Sciatic nerve (tissue), 2 donors: ENCODE results near the gene HSD17B12. TPM values are rescaled to one million over a fixed set of nuclear protein-coding genes. Genes with fewer than 3 reads are reported as not detected.

Experiments used
- ATAC-seq: fragments of 200-7000 bp; cut with Tn5 transposase; one replicate; pipeline ENCODE4 v1.9.1; 2020; ENCODE audit warnings: mild to moderate bottlenecking, moderate library complexity
- DNase-seq: peaks from one replicate; pipeline ENCODE4 v3.0.0-alpha.2; 2020; ENCODE audit warnings: low spot score
- intact Hi-C: fragments of 100-400 bp; cut with DNase I; formaldehyde crosslinking; loops from one replicate; pipeline ENCODE4 v1.14.2; 2022
- total RNA-seq: library from RNA; stranded (reverse); fragmentation: NEBNext Ultra II Directional; extraction: Animal tissue kit (Norgen Biotek cat#: 25700); gene quantifications from one replicate; pipeline ENCODE4 v1.2.1, GENCODE V29; 2021
- donor health status: DM: no; HTN: no; CAD: no.
- donor health status: DM: no; HTN: no; CAD: no.

Gene HSD17B12
- total RNA-seq, 1 donor from 2014 or later = 102 TPM

DNA sequence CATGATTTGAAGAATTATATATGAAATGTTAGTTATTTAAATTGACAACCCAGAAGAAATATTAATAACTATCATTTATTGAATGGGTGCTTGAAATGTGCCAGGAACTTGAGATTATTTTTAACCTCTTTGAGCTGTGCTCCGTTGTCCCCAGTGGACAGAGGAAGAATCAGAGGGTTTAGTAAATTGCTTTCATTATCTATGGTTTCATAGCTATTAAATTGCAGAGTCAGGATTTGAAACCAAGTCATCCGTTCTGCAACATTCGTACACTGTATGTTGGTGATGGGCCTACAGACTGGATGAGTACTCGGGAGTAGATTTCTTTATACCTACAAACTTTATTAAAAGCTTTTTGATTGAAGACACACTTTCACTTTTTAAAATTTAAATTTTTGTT lies 4.9 kb downstream of the HSD17B12 start:
- DNase-seq (no peak), ATAC-seq (no peak)

DNA sequence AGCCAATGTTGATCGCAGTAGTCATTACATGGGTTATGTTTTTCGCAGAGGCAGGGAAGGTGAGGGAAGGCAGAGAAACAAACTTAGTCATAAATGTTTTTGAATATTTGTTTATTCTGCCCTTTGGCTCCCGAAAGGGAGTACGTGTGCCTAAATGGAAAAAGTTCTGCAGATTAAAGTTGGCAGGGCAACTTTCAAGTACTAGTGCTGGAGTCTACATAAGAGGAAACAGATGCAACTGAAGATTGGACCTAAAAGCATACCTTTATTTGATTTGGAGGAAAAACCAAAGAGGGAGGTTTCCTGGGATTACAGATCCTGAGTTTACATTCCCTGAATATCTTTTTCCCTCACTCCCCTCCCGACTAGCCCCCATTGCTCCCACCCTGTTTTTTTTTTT lies 5.7 kb downstream of the HSD17B12 start:
- intact Hi-C loops = no loop called here
- no peak for ATAC-seq

More for the DNA sequence above, 4.9 kb downstream of the HSD17B12 start:
- intact Hi-C loops = no loop called here

DNA sequence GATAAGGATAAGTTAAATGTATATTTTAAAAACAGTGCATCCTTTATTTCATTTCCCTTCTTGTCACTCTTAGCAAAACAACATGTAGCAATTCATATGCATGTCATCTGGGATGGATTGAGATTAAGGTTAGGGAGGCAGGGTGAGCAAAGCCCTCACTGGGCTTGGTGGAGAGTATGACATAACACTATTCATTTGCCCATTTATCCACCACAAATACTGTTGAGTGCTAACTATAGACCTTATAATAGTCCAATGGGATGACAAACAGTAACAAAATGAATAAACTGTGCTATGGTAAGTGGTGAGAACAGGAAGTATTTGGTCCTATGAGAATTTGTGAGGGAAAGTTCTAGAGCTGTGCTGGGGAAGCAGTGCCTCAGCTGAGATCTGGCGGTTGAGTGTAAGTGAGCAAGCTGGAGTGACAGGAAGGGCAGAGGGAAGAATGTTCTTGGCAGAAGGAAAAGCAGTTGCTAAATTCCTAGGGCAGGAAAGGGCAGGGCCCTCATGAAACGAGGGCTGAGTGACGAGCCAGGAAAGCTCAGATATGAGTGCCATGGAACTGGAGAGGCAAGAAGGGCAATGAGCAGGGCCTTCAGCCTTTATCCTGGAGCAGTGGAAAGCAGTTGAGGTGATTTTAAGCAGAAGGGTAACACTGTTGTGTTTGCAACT lies 6.7 kb downstream of the HSD17B12 start:
- ATAC-seq = peak; percentile 89
- DNase-seq = no peak
- intact Hi-C loops = no loop called here

More for the DNA sequence above, 5.7 kb downstream of the HSD17B12 start:
- no peak for DNase-seq

DNA sequence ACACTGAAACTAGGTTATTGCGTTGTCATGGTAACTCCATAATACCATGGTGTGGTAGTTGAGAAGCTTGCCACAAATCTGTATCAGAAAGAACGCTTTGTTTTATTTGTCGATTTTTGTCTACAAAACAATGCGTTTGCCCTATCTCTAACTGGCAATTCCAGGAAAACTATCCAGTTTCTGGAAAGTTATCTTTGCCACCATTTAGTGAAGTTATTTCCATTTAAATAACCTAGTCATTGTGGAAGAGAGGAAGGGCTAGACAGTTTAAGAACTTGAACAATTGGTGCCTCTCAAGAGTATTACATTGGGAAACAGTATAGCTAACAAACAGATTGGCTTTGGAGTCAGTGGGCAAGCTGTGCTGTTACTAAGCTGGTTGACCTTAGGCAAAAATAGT lies 7.9 kb downstream of the HSD17B12 start:
- intact Hi-C loops = no loop called here
- no peak for DNase-seq
- no peak for ATAC-seq

DNA sequence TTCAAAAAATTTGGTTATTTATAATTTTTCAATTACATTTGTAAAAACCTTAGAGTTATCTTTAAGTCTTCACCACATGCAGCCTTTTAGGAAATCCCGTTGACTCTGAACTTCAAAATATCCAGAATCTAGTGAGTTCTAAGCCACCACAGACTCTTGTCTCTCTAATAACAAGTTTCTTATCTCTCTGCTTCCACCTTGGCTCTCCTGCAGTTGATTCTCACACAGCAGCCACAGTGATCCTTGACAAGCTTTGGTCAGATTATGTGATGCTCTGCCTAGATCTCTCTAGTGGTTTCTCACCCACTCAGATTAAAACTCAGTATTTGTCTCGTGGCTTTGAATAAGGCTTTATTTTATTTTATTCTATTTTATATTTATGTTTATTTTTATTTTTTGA lies 8.6 kb downstream of the HSD17B12 start:
- ATAC-seq (no peak), DNase-seq (no peak)
- intact Hi-C loops = no loop called here

DNA sequence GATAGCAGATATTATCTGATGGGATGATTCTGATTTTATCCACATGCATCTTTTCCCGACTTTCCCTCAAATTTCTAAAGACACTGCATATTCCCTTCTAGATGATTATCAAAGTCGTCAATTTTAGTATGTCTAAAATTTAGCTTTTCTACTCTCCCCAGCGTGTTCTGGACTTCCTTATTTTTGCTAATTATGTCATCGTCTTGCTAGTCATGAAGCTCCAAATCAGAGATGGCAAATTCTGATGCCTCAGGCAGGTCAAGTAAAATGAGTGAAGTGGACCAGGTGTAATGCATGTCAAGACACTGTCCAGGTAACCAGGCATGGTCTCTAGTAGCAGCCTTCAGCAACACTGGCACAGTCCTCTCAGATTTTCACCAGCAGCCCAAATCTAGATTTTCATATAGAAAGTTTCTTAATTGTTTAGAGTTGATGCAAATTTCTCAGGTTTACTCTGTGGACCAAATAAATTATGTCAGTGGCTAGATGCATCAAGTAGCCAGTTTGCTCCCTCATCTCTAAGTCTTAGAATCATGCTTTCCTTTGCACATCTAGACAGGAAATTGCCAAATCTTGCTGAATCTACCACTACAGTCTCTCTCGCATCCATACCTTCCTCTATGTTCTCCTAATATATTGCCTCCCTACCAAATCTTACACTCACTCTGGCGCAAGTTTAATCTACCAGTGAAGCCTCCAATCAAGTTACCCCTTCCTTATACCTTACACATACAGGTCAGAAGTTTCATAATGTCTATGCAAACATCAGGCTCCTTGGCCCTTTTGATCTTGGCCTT lies 10.6 kb downstream of the HSD17B12 start:
- intact Hi-C loops = no loop called here
- ATAC-seq (no peak), DNase-seq (no peak)

DNA sequence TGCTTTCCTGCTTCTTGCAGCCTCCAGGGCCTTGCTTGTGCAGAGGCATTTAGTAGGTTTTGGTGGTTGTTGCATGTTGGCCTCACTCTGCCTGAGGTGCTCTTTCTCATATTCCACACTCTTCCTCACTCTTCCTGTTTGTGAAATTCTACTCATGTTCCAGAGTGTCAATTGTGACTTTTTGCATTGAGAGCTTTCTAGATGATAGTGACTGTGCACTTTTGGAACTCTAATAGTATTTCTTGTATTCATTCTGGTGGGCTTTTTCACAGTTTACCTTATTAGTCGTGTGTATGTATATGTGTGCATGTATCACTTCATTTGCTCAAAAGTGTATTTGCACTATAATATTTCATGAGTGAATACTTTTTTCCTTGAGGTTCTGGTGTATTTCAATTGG lies 11.3 kb downstream of the HSD17B12 start:
- intact Hi-C loops = no loop called here
- no peak for ATAC-seq
- no peak for DNase-seq

DNA sequence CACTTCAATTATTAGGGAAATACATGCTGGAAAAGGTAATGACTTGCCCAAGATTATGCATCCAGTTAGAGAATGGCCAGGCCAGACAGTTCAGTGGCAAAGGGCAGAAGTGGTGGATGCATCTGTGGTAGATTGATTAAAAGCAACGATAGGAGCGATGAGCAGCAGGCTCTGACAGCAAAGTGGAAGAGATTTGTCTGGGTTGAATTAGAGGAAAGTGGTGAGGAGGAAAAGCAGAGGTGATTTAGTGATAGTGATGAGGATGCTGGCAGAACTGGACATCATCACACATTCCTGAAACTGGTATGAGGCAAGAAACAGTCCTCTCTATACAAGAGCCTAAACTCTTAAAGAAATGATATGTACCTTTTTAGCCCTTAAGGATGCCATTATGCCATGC lies 12.5 kb downstream of the HSD17B12 start:
- ATAC-seq (no peak), DNase-seq (no peak)
- intact Hi-C loops = no loop called here

DNA sequence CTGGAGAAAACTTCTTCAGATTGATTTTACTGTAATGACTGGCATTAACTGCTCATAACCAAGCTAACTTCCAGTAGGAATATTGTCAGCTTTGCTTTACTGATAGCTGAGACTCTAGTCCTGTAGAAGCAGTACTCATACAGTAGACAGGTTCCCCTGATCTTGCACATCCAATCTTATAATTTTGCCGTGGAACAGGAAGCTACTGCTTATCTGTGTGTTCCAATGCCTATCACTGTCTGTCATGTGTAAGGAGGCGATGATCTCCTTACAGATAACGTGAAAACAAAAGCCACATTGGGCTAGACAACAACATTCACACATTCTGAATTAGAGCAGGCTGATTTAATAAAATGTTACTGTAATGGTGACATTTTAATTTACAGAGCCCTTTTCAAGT lies 13.2 kb downstream of the HSD17B12 start:
- no peak for ATAC-seq
- no peak for DNase-seq
- intact Hi-C loops = no loop called here

DNA sequence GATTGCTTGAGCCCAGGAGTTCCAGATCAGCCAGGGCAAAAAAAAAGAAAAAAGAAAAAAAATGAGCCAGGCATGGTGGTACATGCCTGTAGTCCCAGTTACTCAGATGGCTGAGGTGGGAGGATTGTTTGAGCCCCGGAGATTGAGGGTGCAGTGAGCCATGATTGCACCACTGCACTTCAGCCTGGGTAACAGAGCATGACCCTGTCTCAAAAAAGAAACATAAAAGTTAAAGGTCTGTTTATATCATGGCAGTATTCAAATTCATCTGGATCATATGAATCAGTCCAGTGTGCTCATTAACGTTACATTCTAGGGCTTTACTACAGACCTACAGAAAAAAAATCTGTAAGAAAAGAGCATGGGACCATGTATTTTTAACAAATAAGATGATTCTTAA lies 13.9 kb downstream of the HSD17B12 start:
- intact Hi-C loops = no loop called here
- DNase-seq (no peak), ATAC-seq (no peak)

DNA sequence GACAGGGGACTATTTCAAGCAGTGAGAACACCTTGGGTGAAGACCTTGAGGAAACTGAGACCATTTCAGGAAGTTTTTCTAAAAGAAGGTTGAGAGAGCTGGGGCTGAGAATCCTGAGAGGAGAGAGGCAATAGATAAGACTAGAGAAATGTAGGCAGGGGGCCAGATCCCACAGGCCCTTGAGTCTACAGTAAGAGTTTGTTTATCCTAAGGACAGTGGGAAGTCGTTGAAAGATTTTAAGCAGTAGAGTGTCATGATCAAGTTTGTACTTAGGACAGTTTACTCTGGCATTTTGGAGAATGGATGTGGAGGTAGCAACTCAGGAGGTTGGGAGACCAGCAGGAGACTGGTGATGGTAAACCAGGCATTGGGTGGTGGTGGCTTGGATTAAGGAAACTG lies 17.1 kb downstream of the HSD17B12 start:
- ATAC-seq = no peak
- intact Hi-C loops = no loop called here

DNA sequence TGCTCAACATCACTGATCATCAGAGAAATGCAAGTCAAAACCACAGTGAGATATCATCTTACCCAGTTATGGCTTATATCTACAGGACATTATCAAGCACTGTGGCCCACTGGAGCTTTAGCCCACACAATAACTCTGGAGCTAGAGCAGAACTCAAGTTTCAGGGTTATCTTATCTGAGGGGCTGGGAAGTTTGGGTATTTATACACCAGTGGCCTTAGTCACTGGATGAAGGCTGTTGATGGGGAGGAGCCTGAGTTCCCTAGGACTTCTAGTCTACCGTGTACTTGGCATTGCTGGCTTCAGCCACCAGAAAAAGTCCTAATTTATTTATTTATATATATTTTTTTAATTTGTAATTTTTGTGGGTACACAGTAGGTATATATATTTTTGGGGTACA lies 19.3 kb downstream of the HSD17B12 start:
- DNase-seq (no peak), ATAC-seq (no peak)
- intact Hi-C loops = no loop called here

More for the DNA sequence above, 17.1 kb downstream of the HSD17B12 start:
- DNase-seq = no peak

DNA sequence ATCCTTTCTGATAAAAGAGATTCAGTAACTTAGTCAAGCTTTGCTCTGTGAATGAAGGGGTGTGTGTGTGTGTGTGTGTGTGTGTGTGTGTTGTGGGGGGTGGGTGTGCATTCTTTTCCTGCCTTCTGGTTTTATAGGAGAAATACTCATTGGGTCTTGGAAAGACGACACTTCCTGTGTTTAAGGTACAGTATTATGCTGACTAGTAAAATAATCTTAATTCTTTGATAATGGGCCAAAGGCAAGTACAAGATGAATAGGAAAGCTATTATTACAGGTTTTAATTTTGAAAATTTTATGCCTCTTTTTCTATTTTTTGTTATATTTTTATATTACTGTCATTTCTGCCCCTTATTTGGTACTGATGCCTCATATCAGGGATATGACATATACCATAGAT lies 26.1 kb downstream of the HSD17B12 start:
- ATAC-seq (no peak), DNase-seq (no peak)
- intact Hi-C loops = no loop called here

DNA sequence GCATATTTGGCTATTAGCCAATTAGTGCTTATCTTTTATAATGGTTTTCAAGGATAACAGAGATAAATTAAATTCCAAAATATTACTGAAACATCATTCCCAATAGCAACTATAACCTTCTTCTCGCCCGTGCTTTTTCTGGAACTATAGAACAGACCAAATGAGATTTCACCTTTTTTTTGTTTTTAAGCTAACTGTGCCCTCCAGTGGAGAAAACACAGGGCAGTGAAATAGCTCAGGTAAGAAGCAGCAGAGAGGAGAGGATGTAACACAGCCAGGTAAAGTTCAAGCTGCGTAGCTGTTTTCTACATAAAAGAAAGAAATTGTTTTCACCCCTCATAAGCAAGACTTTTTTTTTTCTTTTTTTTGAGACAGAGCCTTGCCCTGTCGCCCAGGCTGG lies 28.2 kb downstream of the HSD17B12 start:
- intact Hi-C loops = no loop called here
- no peak for DNase-seq
- no peak for ATAC-seq

DNA sequence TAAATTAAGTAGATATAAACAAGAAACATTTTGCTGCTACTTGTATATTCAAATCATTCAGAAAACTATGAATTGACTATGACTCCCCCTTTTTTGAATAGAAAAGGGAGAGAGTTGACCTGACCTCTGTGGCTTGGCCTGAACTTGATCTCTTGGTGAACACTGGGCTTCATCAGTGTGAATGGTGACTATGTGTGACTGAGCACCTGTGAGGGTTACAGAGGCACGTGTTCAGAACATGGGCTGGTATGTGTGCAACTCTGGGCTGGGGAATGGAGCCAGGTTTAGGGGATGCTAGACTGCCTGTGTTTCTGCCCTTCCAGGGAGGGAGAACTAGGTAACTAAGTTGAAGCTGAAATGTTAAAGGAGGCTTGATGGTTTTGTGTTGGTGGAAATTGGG lies 29.2 kb downstream of the HSD17B12 start:
- no peak for DNase-seq
- ATAC-seq = no peak
- intact Hi-C loops = no loop called here

DNA sequence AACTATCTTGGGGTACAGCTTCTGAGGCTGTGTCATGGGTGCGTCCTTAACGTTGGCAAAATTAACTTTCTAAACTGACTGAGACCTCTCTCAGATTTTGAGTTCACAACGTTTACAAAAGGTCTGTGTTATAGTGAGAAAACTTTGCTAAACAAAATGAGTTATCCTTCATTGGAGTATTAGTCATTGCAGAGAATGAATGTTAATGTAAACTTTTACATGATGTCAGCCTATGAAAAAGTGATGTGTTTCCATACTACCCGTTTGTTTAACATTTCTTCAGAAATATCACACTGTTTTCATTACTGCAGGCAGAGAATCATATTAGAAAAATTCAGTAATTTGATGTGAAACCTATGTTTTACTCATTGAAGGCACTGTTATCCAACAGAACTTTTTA lies 32.1 kb downstream of the HSD17B12 start:
- DNase-seq (no peak), ATAC-seq (no peak)
- intact Hi-C loops = no loop called here

DNA sequence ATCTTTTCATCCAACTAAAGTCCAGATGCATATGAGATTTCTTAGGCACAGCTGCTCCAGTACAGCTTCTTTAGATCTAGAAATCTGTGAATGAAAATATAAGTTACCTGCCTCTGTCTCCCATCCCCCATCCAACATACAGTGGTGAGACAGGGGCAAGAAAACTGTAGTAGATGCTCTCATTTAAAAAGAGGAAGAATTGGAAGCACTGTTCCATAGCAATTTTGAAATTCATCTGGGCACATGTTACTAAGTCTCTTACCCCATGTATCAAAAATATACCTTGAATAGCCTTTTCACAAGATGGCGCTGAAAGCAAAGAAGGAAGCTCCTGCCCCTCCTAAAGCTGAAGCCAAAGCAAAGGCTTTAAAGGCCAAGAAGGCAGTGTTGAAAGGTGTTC lies 37.8 kb downstream of the HSD17B12 start:
- intact Hi-C loops = no loop called here
- no peak for DNase-seq
- ATAC-seq = no peak

DNA sequence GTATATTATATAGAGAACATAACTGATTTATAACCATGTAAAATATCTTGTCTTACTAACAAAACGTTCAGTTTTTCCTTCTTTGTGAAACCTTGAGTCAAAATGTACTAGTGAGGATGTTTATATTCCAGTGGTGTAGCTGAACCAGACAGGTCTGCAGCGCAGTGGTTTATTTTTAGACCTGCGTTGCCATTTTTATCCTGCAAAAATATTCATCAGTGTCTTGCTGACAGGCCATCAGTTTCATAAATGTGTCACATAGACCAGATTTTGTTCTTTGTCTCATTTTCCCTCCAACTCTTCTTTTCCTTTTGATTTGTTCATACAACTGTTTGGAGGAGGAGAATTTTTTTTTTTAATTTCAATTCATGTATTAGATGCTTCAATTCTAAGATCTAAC lies 43.1 kb downstream of the HSD17B12 start:
- ATAC-seq = no peak

DNA sequence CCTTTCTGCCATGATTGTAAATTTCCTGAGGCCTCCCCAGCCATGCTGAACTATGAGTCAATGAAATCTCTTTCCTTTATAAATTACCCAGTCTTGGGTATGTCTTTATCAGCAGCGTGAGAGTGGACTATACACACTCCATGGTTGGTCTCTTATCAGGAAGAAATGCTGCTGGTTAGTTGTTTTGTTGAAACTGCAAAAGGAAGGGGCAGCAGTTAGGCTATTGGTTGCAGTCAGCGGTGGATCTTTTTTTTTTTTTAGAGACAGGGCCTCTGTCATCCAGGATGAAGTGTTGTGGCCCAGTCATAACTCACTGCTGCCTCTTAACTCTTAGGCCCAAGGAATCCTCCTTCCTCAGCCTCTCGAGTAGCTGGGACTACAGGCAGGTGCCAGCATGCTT lies 51.7 kb downstream of the HSD17B12 start:
- ATAC-seq (no peak), DNase-seq (no peak)
- intact Hi-C loops = no loop called here

More for the DNA sequence above, 43.1 kb downstream of the HSD17B12 start:
- DNase-seq = no peak
- intact Hi-C loops = no loop called here

DNA sequence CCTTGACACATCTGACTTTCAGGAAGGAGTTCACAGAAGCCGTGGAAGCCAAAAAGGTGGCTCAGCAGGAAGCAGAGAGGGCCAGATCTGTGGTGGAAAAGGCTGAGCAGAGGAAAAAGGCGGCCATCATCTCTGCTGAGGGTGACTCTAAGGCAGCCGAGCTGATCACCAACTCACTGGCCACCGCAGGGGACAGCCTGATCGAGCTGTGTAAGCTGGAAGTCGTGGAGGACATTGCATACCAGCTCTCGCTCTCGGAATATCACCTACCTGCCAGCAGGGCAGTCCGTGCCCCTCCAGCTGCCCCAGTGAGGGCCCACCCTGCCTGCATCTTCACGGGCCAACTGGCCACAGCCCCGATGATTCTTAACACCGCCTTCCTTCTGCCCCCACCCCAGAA lies 53.7 kb downstream of the HSD17B12 start:
- DNase-seq = no peak
- intact Hi-C loops = no loop called here
- no peak for ATAC-seq

DNA sequence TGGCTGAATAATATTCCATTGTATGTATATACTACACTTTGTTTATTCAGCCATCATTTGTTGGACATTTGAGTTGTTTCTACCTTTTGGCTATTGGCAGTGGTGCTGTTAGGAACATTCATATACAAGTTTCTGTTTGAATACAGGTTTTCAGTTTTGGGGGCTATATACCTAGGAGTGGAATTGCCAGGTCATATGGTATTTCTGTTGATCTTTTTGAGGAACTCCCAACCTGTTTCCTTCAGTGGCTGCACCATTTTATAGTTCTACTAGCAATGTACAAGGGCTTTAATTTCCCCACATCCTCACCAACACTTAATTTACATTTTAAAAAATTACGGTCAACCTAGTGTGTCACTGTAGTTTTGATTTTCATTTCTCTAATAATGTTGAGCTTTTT lies 54.6 kb downstream of the HSD17B12 start:
- DNase-seq (no peak), ATAC-seq (no peak)
- intact Hi-C loops = no loop called here
